Stimulated activated CD8-positive, alpha-beta memory T cell treated with anti-CD3 and anti-CD28 coated beads, Interleukin-2, amount 100 ng/mL, for 48 hours (primary cell): ENCODE data around the gene FYB1.

ENCODE experiments used
- DNase-seq, 2 donors: peaks; one replicate each; pipeline ENCODE4 v3.0.0-alpha.2; 2020; ENCODE audit warnings: low read depth in 2 of 2

Gene FYB1

DNA sequence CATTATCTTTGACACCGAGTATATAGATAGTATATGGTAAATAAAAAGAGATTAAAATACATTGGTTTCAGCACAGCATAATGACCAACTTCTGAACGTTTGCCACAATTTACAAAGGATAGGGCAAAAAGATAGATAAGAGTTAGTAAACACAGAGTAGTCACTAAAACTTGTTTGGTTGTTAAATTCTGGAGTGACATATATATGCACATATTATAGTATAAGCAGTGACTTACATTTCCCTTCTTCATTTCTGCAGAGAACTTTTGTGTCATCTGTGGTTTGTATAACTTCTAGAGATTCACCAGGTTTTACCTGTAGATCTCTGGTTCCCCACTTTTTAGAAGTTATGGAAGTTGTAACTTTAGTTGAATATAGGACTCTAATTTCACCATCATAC is 100.7 kb downstream of the FYB1 start:
- no peak for DNase-seq

DNA sequence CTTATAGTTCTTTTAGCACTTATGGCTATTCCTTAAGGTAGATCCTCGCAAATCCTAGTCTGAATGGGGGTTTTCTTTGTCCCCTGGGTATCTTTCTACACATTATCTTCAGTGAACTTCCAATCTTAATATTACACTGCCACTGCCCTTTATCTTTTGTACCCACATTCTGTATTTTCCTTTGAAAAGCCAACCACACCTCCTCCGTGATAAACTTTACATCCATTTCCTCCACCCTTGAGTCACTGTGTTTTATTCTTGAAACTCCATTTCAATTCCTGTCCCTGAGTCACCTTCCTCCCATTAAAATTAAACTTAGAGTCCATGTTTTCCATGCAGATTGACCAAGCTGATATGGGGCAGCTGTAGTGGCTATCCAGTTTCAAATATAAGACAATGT is 102.0 kb downstream of the FYB1 start:
- DNase-seq, result no peak

DNA sequence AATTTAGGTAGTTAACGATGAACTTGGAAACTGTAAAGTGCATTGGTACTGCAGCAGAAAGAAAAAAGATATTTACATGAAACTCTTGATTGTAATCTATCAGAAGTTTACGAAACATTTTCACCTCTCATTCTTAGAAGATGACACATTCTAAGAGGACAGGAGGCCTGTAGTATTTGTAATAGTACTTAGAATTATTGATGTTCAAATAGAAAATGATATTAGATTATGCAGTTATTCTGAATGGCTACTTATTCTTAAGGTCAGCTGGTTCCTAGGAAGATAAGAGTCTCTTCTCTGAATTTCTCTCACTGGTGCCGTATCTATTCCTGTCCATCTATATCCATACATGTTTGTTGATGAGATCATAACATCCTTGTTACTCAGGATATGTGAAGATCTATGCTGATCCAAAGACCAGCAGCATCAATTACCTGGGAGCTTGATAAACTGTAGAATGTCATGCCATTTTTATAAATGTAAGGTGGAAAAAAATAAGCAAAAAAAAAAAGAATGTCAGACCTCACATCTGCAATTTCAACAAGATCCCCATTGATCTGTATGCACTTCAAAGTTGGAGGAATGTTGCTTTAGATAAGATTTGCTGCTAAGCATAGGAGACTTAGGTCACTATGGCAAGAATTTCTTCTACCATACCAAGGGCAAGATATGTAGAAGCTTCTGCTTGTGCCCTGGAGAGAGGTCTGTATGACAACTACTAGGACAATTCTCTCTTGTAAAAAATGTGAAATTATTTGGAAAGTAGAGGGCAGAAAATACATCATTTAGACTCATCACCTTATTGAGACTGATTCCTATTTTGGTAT is 102.8 kb downstream of the FYB1 start:
- no peak for DNase-seq

DNA sequence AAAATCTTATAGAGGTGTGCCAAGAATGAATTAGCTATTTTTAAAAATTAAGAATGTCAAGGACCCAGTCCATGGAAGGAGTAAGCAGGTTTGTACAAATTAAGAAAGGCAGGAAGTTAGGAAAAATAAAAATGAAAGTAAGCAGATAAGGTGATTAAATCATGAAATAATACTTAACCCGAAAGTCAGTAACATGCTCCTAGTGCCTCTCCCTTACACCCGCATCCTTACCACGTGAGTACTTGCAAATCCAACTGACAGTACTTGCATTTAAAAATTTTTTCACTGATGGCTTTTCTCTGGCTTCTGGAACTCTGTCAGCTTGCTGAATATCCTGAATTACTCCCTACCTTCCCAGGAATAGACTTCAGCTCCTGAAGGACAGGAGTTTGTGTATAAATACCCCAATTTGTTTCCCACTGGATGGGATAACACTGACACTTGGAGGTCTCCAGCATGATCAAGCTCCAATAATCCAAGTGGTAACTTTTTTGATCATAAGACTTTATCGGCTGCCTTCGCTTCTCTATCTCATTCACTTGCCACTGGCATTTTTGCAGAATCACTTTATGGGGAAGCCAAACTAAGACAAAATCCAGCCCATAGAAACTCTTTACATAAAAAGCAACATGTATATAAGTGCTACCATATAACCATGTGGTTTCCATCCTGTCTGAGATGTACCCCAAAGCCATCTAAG is 103.6 kb downstream of the FYB1 start:
- no peak for DNase-seq

DNA sequence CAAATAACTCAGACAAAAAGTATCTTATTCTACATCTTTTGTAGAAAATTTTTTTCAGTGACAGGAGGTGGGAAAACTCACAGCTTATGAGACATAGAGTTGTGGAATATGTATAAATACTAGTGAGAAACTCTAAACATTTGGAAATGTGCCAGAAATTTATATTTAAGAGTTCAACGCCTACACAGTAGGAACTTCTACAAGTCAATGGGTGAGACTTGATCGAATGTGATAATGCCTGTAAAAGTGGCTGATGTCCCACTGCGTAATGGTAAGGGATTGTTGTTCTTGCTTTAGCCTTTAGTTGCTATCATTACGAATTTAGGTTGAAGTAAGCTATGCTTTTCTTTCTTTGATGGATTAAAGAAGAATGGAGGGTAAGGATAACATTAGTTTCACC is 105.2 kb downstream of the FYB1 start:
- DNase-seq, result no peak

DNA sequence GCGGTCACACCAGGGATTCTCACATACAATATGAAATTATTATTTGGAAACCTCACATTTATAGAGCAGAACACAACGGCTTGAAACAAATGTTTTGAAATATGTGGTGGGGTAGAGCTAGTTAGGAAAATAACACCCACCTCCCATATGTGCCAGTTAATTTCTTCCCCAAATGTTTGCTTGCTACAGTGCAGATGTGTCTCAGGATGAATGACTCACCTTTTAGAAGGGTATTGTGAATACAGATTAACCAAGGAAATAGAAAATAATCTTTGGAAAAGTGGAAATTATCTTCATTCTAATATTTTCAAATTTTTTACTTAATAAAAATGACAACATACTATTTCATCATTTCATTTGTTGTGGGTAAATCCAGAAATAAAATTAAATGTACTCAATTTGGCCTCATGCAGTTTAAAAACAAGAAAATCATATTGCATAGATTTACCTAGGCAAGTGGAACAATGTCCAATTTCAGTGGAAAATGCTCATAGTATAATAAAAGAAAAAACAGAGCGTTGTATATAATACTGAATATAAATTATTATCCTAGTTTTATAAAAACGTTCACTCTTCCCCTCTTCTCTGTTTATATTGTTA is 105.9 kb downstream of the FYB1 start:
- no peak for DNase-seq

DNA sequence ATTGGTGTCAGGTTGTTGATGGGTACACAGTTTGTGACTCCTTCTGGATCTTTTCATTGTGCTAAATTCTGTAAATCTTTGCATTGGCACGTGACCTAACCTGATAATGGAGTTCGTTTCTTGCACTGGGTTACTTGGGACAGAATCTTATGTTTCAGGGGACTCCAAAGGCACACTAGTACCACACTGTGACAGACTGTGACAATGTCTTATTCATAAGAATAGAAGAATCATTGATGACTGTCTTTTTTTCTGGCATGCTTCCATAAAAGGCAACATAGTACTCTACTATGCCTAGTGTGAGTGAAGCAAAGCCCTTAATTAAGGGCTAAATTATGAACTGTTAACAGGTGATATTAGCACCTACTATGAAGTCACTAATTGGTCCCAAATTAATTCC is 109.8 kb downstream of the FYB1 start:
- DNase-seq, result no peak

GRCh38 chr5:39108987-39109386 is 110.4 kb downstream of the FYB1 start:
- no peak for DNase-seq

DNA sequence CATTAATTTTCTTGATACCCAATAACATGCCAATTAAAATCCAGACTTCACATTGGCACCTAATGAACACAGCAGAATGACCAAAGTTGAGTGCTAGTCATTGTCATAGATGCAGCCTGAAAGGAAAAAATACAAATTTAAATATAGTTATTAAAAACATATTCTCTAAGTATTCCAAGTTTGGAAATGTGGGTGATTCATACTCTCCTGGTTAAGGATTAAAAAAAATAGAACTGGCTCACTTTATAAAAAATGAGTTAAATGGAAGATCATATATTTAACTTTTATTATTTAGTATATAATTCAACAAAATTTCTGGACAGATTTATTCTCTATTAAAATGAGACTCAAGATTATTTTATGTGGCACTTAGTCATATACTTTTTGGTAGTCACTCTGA is 112.0 kb downstream of the FYB1 start:
- DNase-seq, result no peak

DNA sequence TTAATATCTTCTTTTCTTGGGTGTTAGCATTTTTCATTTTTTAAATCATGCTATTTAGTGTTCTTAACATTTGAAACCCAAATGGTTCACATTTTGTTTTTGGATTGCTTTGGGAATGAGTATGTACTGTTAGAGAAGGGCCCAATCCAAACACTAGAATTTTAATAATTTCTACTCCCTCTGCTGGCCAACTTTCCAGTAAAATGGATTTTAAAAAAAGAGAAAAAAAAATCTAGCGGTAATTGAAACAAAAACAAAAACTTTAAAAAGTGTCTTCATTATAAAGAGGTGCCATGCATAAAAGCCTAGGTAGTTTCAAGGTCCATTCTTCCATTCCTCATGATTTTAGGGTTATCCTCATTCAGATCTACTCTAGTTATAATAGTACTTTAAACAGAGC is 113.0 kb downstream of the FYB1 start:
- no peak for DNase-seq

DNA sequence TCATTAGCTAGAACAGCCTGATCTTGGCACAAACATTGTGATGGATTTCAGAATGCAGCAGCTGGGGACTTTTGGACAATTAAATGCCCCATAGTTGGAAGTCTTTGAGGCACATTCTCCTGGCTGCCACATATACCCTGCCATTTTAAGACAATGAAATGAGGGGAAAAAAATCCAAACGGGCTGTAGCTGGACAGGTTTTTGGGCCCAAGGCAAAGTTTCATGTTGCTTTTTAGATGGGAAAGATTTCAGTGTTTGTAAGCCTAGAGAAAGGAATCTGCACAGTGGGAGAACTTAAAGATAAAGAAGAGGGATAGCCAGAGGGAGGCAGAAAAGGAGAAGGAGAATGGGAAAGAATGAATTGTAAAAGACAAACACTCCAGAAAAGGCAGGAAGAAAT is 115.1 kb downstream of the FYB1 start:
- DNase-seq, result no peak

- DNase-seq, result no peak
Observed at GRCh38 chr5:39102684-39103155, 116.6 kb downstream of the FYB1 start.

DNA sequence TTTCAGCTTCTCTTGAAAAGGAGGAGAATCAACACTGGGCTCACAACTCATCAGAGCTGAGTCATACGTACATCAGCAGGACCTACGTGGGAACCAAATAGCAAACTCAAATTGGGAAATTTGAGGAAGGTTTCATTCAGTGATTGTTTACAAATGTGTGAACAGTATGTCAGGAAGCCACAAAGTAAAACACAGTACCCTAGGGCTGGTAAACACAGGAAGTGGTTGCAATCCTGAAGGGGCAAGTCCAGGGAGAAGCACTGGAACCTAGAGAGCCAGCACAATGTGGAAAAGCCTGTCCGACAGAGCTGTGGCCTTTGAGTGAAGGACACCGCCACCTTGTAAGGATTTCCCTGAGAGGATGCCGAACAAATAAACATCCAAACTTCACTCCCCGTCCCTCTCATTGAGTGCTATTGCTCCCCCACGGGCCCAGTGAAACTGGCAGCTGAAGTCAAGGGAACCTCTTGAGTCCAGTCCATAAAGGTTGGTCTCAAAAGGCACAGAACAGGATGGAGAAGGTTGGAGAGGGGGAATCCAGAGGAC is 118.4 kb downstream of the FYB1 start:
- no peak for DNase-seq

GRCh38 chr5:39100301-39100850 is 119.0 kb downstream of the FYB1 start:
- no peak for DNase-seq

GRCh38 chr5:39099831-39100230 is 119.5 kb downstream of the FYB1 start:
- DNase-seq, result no peak

- DNase-seq, result no peak
Observed at GRCh38 chr5:39093352-39093751, 126.0 kb downstream of the FYB1 start.

- DNase-seq, result no peak
Observed at GRCh38 chr5:39092581-39093351, 126.6 kb downstream of the FYB1 start.

GRCh38 chr5:39091940-39092580 is 127.3 kb downstream of the FYB1 start:
- no peak for DNase-seq

GRCh38 chr5:39083968-39084367 is 135.4 kb downstream of the FYB1 start:
- DNase-seq, result no peak

- no peak for DNase-seq
Observed at GRCh38 chr5:39082995-39083394, 136.4 kb downstream of the FYB1 start.

DNA sequence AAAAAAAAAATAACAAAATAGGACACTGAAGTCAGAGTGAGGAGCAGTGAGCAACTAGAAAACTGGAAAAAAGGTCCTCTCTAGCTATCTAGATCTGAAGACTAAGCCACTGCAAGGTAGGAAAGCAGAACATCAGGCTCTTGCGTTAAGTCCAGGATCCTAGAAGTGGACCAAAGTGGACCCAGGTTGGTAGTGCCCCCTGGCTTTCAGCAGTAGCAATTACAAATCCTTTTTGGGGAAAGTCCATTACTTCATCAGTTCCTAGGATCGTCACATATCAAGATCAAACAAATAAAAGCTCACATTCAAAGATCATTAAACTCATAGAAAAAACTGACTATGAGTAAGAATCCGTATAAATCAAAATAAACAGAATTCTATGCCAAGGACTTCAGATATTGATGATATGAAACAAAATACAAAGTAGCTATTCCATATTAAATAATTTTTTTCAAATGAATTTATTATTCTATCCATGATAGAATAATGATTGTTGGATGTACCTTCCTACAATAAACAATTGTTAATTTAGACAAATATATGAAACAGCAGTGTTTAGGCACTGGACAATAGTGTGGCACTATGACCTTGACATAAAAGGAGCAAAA is 138.7 kb downstream of the FYB1 start:
- DNase-seq, result no peak
